ENCODE results near the gene ASAP3.

ASAP3 gene

GRCh38 chr1:23517581-23517980, 33.6 kb upstream of the ASAP3 start:
- Histone ChIP-seq H3F3A (ENCODE audit: insufficient read depth) (peaks cover 6% of the 10 kb centered on the region; the same call in 1 of the 2 replicates), H3K4me2 (ENCODE audit: low read depth, low read length, poor library complexity, severe bottlenecking) (no peak overlapping the region), H3K9ac (ENCODE audit: low read length) (no peak overlapping the region), H3K9me2 (replicated peaks; ENCODE audit: insufficient read depth, low read length) (no peaks in the 10 kb centered on the region), H3K79me2 (ENCODE audit: insufficient read depth, low read length) (peaks cover 12% of the 10 kb centered on the region), H2AFZ (ENCODE audit: low read depth, low read length, severe bottlenecking) (no peak overlapping the region), H3K27ac (ENCODE audit: low read depth, low read length) (no peak overlapping the region), H3K27me3 (ENCODE audit: low read length) (no peaks in the 10 kb centered on the region), H3K4me3 (ENCODE audit: insufficient read depth, low read length, poor library complexity, severe bottlenecking) (no peak overlapping the region), H3K36me3 (ENCODE audit: low read length) (peaks cover 31% of the 10 kb centered on the region; the same call in 1 of the 2 replicates), H4K20me1 (ENCODE audit: low read depth, low read length) (0 out of 2 replicates have a peak, but pooled peaks cover 2% of the 10 kb centered on the region), H3K9me3 (ENCODE audit: insufficient read depth, low read length) (no peaks in the 10 kb centered on the region)
- TF ChIP-seq CTCF (IDR thresholded peaks at IDR 0.05; ENCODE audit: insufficient read depth, low read length, poor library complexity, severe bottlenecking) (no peak), EZH2phosphoT487 (conservative IDR thresholded peaks at IDR 0.05; ENCODE audit: low read length) (no peak)

- no peaks in the 10 kb centered on the region for H3K9me2 ChIP-seq (replicated peaks; ENCODE audit: insufficient read depth, low read length)
- H3K27ac ChIP-seq (ENCODE audit: low read depth, low read length), result no peak overlapping the region
- H3K4me2 ChIP-seq (ENCODE audit: low read depth, low read length, poor library complexity, severe bottlenecking), result no peak overlapping the region
- no peaks in the 10 kb centered on the region for H3K9me3 ChIP-seq (ENCODE audit: insufficient read depth, low read length)
- H3F3A ChIP-seq (ENCODE audit: insufficient read depth), result peaks cover 2% of the 10 kb centered on the region; the same call in 1 of the 2 replicates
- no peak for TF ChIP-seq EZH2phosphoT487 (conservative IDR thresholded peaks at IDR 0.05; ENCODE audit: low read length)
- no peak for TF ChIP-seq CTCF (IDR thresholded peaks at IDR 0.05; ENCODE audit: insufficient read depth, low read length, poor library complexity, severe bottlenecking)
- H3K4me3 ChIP-seq (ENCODE audit: insufficient read depth, low read length, poor library complexity, severe bottlenecking), result no peak overlapping the region
- no peaks in the 10 kb centered on the region for H3K27me3 ChIP-seq (ENCODE audit: low read length)
- H3K79me2 ChIP-seq (ENCODE audit: insufficient read depth, low read length), result peaks cover 3% of the 10 kb centered on the region
- H3K36me3 ChIP-seq (ENCODE audit: low read length), result peaks cover 40% of the 10 kb centered on the region; the same call in 1 of the 2 replicates
- no peak overlapping the region for H3K9ac ChIP-seq (ENCODE audit: low read length)
- no peak overlapping the region for H2AFZ ChIP-seq (ENCODE audit: low read depth, low read length, severe bottlenecking)
- no peaks in the 10 kb centered on the region for H4K20me1 ChIP-seq (ENCODE audit: low read depth, low read length)
Observed at GRCh38 chr1:23515905-23516304, 31.9 kb upstream of the ASAP3 start.

- H3K4me2 ChIP-seq (ENCODE audit: low read depth, low read length, poor library complexity, severe bottlenecking), result no peak overlapping the region
- H3K27ac ChIP-seq (ENCODE audit: low read depth, low read length), result no peak overlapping the region
- no peaks in the 10 kb centered on the region for H3K9me3 ChIP-seq (ENCODE audit: insufficient read depth, low read length)
Observed at GRCh38 chr1:23514111-23514679, 30.2 kb upstream of the ASAP3 start.

More at GRCh38 chr1:23514111-23514679, 30.2 kb upstream of the ASAP3 start:
- peaks cover 3% of the 10 kb centered on the region for H3K79me2 ChIP-seq (ENCODE audit: insufficient read depth, low read length)
- no peak overlapping the region for H3K4me3 ChIP-seq (ENCODE audit: insufficient read depth, low read length, poor library complexity, severe bottlenecking)
- TF ChIP-seq CTCF (IDR thresholded peaks at IDR 0.05; ENCODE audit: insufficient read depth, low read length, poor library complexity, severe bottlenecking) (no peak), EZH2phosphoT487 (conservative IDR thresholded peaks at IDR 0.05; ENCODE audit: low read length) (no peak)
- peaks cover 33% of the 10 kb centered on the region; the same call in 1 of the 2 replicates for H3K36me3 ChIP-seq (ENCODE audit: low read length)
- no peak overlapping the region for H3K9ac ChIP-seq (ENCODE audit: low read length)
- no peak overlapping the region for H2AFZ ChIP-seq (ENCODE audit: low read depth, low read length, severe bottlenecking)
- H3K27me3 ChIP-seq (ENCODE audit: low read length), result no peaks in the 10 kb centered on the region
- H3F3A ChIP-seq (ENCODE audit: insufficient read depth), result peaks cover 2% of the 10 kb centered on the region; the same call in 1 of the 2 replicates
- H3K9me2 ChIP-seq (replicated peaks; ENCODE audit: insufficient read depth, low read length), result no peaks in the 10 kb centered on the region
- no peaks in the 10 kb centered on the region for H4K20me1 ChIP-seq (ENCODE audit: low read depth, low read length)

Data from SU-DHL-6 (cell line).